ENCODE data around the gene SEPTIN2. TPM values are rescaled to one million over a fixed set of nuclear protein-coding genes. Genes with fewer than 3 reads are reported as not detected.
"Not testable (repeated sequence)": the region's sequence is repeated elsewhere in the genome, so short reads cannot be mapped to it uniquely, and the experiment has no call there.

The SEPTIN2 gene
- total RNA-seq, 1 experiment from 2014 or later: 259 TPM

- DNase-seq (ENCODE audit: low read depth): no peak
Observed at GRCh38 chr2:241313543-241314095, 2.1 kb upstream of the SEPTIN2 start.

- no peak for DNase-seq (ENCODE audit: low read depth)
Observed at GRCh38 chr2:241314226-241315092, 1.3 kb upstream of the SEPTIN2 start.

GRCh38 chr2:241315093-241315878 lies 439 bp upstream of the SEPTIN2 start, which contains the start of gene HDLBP:
Gene HDLBP (minus strand): TSS chr2:241315672. CDS start chr2:241266869, 48,803 bp downstream.
- peak; percentile 97 for DNase-seq (ENCODE audit: low read depth)

- DNase-seq (ENCODE audit: low read depth): no peak
Observed at GRCh38 chr2:241316825-241317224, 1.1 kb downstream of the SEPTIN2 start.

GRCh38 chr2:241317391-241317790 lies 1.7 kb downstream of the SEPTIN2 start:
- no peak for DNase-seq (ENCODE audit: low read depth)

- DNase-seq (ENCODE audit: low read depth): not testable (repeated sequence)
Observed at GRCh38 chr2:241318830-241319229, 3.1 kb downstream of the SEPTIN2 start.

GRCh38 chr2:241320394-241320793 lies 4.7 kb downstream of the SEPTIN2 start:
- DNase-seq (ENCODE audit: low read depth): no peak

- DNase-seq (ENCODE audit: low read depth): no peak
Observed at GRCh38 chr2:241321033-241321432, 5.3 kb downstream of the SEPTIN2 start.

- DNase-seq (ENCODE audit: low read depth): no peak
Observed at GRCh38 chr2:241321886-241322285, 6.2 kb downstream of the SEPTIN2 start.

GRCh38 chr2:241323778-241324177 lies 8.1 kb downstream of the SEPTIN2 start:
- DNase-seq (ENCODE audit: low read depth): no peak

- no peak for DNase-seq (ENCODE audit: low read depth)
Observed at GRCh38 chr2:241324775-241325174, 9.1 kb downstream of the SEPTIN2 start.

- DNase-seq (ENCODE audit: low read depth): no peak
Observed at GRCh38 chr2:241325257-241325656, 9.5 kb downstream of the SEPTIN2 start.

GRCh38 chr2:241329669-241330615 lies 14.2 kb downstream of the SEPTIN2 start:
- no peak for DNase-seq (ENCODE audit: low read depth)

GRCh38 chr2:241330616-241330981 lies 14.9 kb downstream of the SEPTIN2 start:
- DNase-seq (ENCODE audit: low read depth): no peak

GRCh38 chr2:241334813-241335212 lies 19.1 kb downstream of the SEPTIN2 start:
- no peak for DNase-seq (ENCODE audit: low read depth)

- no peak for DNase-seq (ENCODE audit: low read depth)
Observed at GRCh38 chr2:241339839-241340630, 24.3 kb downstream of the SEPTIN2 start.

GRCh38 chr2:241340631-241341163 lies 25.0 kb downstream of the SEPTIN2 start:
- no peak for DNase-seq (ENCODE audit: low read depth)

- no peak for DNase-seq (ENCODE audit: low read depth)
Observed at GRCh38 chr2:241344925-241345651, 29.4 kb downstream of the SEPTIN2 start.

- DNase-seq (ENCODE audit: low read depth): no peak
Observed at GRCh38 chr2:241349941-241350340, 34.2 kb downstream of the SEPTIN2 start.
